Hepatocyte (in vitro differentiated cells): Measurements from ENCODE around the gene HOXB6. TPM values are rescaled to one million over a fixed set of nuclear protein-coding genes. Genes with fewer than 3 reads are reported as not detected.

ENCODE experiments used
- DNase-seq: peaks from one replicate; pipeline ENCODE4 v3.0.0-alpha.2; 2016; ENCODE audit warnings: low spot score
- H2AFZ ChIP-seq: fragments of 200-600 bp; sonication (generic); 2 replicates; pipeline ENCODE4 v1.6.0; 2016; ENCODE audit warnings: antibody characterized with exemption, mild to moderate bottlenecking
- H3K27ac ChIP-seq: fragments of 200-600 bp; sonication (generic); 2 replicates; pipeline ENCODE4 v1.5.1; 2016; ENCODE audit warnings: mild to moderate bottlenecking
- H3K27me3 ChIP-seq: fragments of 200-600 bp; sonication (generic); 2 replicates; pipeline ENCODE4 v1.6.1; 2016
- H3K36me3 ChIP-seq: fragments of 200-600 bp; sonication (generic); replicated peaks from 2 replicates; pipeline ENCODE4 v1.5.1; 2016; ENCODE audit warnings: low read depth; ENCODE audit not compliant: insufficient read depth
- H3K4me1 ChIP-seq: fragments of 200-600 bp; sonication (generic); 2 replicates; pipeline ENCODE4 v1.5.1; 2016; ENCODE audit warnings: mild to moderate bottlenecking, moderate library complexity; ENCODE audit not compliant: insufficient read depth
- H3K4me2 ChIP-seq: fragments of 200-600 bp; sonication (generic); 2 replicates; pipeline ENCODE4 v1.6.0; 2016
- H3K4me3 ChIP-seq: fragments of 200-600 bp; sonication (generic); 2 replicates; pipeline ENCODE4 v1.5.1; 2016; ENCODE audit warnings: mild to moderate bottlenecking
- H3K79me2 ChIP-seq: fragments of 200-600 bp; sonication (generic); 2 replicates; pipeline ENCODE4 v1.6.0; 2017; ENCODE audit warnings: mild to moderate bottlenecking
- H3K9me2 ChIP-seq: fragments of 200-600 bp; sonication (generic); replicated peaks from 2 replicates; pipeline ENCODE4 v1.6.0; 2017; ENCODE audit warnings: mild to moderate bottlenecking; ENCODE audit not compliant: insufficient read depth
- H3K9me3 ChIP-seq: fragments of 200-600 bp; sonication (generic); 2 replicates; pipeline ENCODE4 v1.5.1; 2016; ENCODE audit warnings: low read depth, mild to moderate bottlenecking
- H4K20me1 ChIP-seq: fragments of 200-600 bp; sonication (generic); 2 replicates; pipeline ENCODE4 v1.6.0; 2016; ENCODE audit warnings: mild to moderate bottlenecking; ENCODE audit not compliant: insufficient read depth, poor library complexity, severe bottlenecking
- CTCF ChIP-seq: fragments of 200-600 bp; sonication (generic); IDR thresholded peaks from 2 replicates; pipeline ENCODE4 v1.5.1; 2016; ENCODE audit warnings: antibody characterized with exemption, mild to moderate bottlenecking; ENCODE audit not compliant: poor library complexity
- EZH2 ChIP-seq: fragments of 200-600 bp; sonication (generic); IDR thresholded peaks from 2 replicates; pipeline ENCODE4 v1.6.1; 2016; ENCODE audit warnings: antibody characterized with exemption, mild to moderate bottlenecking, borderline replicate concordance
- EZH2phosphoT487 ChIP-seq: fragments of 200-600 bp; sonication (generic); IDR thresholded peaks from one replicate; pipeline ENCODE4 v1.6.1; 2018; ENCODE audit warnings: antibody characterized with exemption, mild to moderate bottlenecking, low read depth, moderate library complexity; ENCODE audit not compliant: unreplicated experiment, severe bottlenecking
- WGBS: methylation state at CpG from one replicate; pipeline ENCODE4 v1.1.6; 2016; ENCODE audit warnings: low lambda C conversion rate; ENCODE audit errors: missing lambda C conversion rate; 5-methylcytosine and 5-hydroxymethylcytosine counted together
- polyA plus RNA-seq: library from polyadenylated mRNA; unstranded; fragments of >200 nt; fragmentation: Nextera tagmentation; extraction: Ambion mirVana; gene quantifications from 2 replicates; pipeline ENCODE4 v1.2.1, GENCODE V29; 2016
- total RNA-seq: library from RNA; depleted of rRNA; stranded (reverse); fragments of >200 nt; gene quantifications from 2 replicates; pipeline ENCODE4 v1.2.3, GENCODE V29; 2014

Gene HOXB6
- total and polyA plus RNA-seq, 2 experiments from 2014 or later = 4.8 to 7.7 TPM

- H3K27me3 ChIP-seq = peaks cover 92% of the 10 kb centered on the region
- no peaks in the 10 kb centered on the region for H4K20me1 ChIP-seq
- H3K9me3 ChIP-seq = no peaks in the 10 kb centered on the region
- no peak for TF ChIP-seq CTCF
- TF ChIP-seq EZH2phosphoT487 = no peak
- no peak for TF ChIP-seq EZH2
- H3K4me3 ChIP-seq = no peak overlapping the region
- no peaks in the 10 kb centered on the region for H3K36me3 ChIP-seq
- H3K79me2 ChIP-seq = peaks cover 32% of the 10 kb centered on the region
- H2AFZ ChIP-seq = no peak overlapping the region
- H3K4me2 ChIP-seq = peak overlapping the region; percentile 82
- 54% methylated on average over 15 of the region's 15 CpGs for WGBS
- H3K9me2 ChIP-seq = no peaks in the 10 kb centered on the region
- no peak overlapping the region for H3K27ac ChIP-seq
- peaks cover 35% of the 10 kb centered on the region for H3K4me1 ChIP-seq
- DNase-seq = no peak
Measured at GRCh38 chr17:48561884-48562810, 42.6 kb downstream of the HOXB6 start.

GRCh38 chr17:48559840-48560817 is 44.7 kb downstream of the HOXB6 start:
- Histone ChIP-seq H3K36me3 (no peaks in the 10 kb centered on the region), H3K9me2 (no peaks in the 10 kb centered on the region)

More at GRCh38 chr17:48559840-48560817, 44.7 kb downstream of the HOXB6 start:
- TF ChIP-seq EZH2 (no peak), EZH2phosphoT487 (no peak), CTCF (no peak)
- Histone ChIP-seq H2AFZ (no peak overlapping the region), H3K27ac (no peak overlapping the region), H3K27me3 (peaks cover 87% of the 10 kb centered on the region), H3K4me3 (no peak overlapping the region), H3K9me3 (no peaks in the 10 kb centered on the region), H4K20me1 (no peaks in the 10 kb centered on the region), H3K4me1 (peaks cover 53% of the 10 kb centered on the region), H3K79me2 (peaks cover 32% of the 10 kb centered on the region), H3K4me2 (no peak overlapping the region)
- WGBS = 44% methylated on average over 14 of the region's 14 CpGs
- no peak for DNase-seq
